HepG2 (cell line): ENCODE measurements around the gene RING1. TPM values are rescaled to one million over a fixed set of nuclear protein-coding genes. Genes with fewer than 3 reads are reported as not detected.

Experiments
- ASH2L ChIP-seq: fragments of 300-600, 200-600 bp; sonication (generic); IDR thresholded peaks from 2 replicates; pipeline ENCODE4 v1.7.0; 2017; ENCODE audit warnings: low read depth, mild to moderate bottlenecking, moderate library complexity, mixed read lengths, low read length; ENCODE audit not compliant: insufficient read length
- BCL6 ChIP-seq: IDR thresholded peaks from 2 replicates; pipeline ENCODE4 v1.6.1; 2016; ENCODE audit warnings: missing genetic modification reagents, missing compliant biosample characterization
- DR1 ChIP-seq: sonication (generic); formaldehyde crosslinking; IDR thresholded peaks from 2 replicates; pipeline ENCODE4 v1.8.0; 2021; ENCODE audit warnings: mild to moderate bottlenecking, missing genetic modification reagents, inconsistent platforms
- DRAP1 ChIP-seq: IDR thresholded peaks from 2 replicates; pipeline ENCODE4 v1.6.1; 2016; ENCODE audit warnings: missing genetic modification reagents, missing compliant biosample characterization
- EED ChIP-seq: sonication (generic); formaldehyde crosslinking; IDR thresholded peaks from 2 replicates; pipeline ENCODE4 v1.5.0; 2020; ENCODE audit warnings: mild to moderate bottlenecking, missing genetic modification reagents
- ERF ChIP-seq: IDR thresholded peaks from 2 replicates; pipeline ENCODE4 v1.6.1; 2018; ENCODE audit warnings: missing biosample characterization, missing genetic modification reagents
- JUN ChIP-seq: sonication (generic); formaldehyde crosslinking; IDR thresholded peaks from 2 replicates; pipeline ENCODE4 v1.4.0; 2020; ENCODE audit warnings: mild to moderate bottlenecking, missing genetic modification reagents
- KDM6A ChIP-seq: IDR thresholded peaks from 2 replicates; pipeline ENCODE4 v1.6.1; 2016; ENCODE audit warnings: low read depth
- PHF8 ChIP-seq: sonication (generic); formaldehyde crosslinking; IDR thresholded peaks from 2 replicates; pipeline ENCODE4 v1.5.0; 2020; ENCODE audit warnings: missing genetic modification reagents
- PLRG1 ChIP-seq: fragments of 450-650 bp; conservative IDR thresholded peaks from 2 replicates; pipeline ENCODE4 v1.6.1; 2016
- POGZ ChIP-seq: sonication (generic); formaldehyde crosslinking; IDR thresholded peaks from 2 replicates; pipeline ENCODE4 v1.4.0; 2020; ENCODE audit warnings: mild to moderate bottlenecking, missing genetic modification reagents
- PRMT3 ChIP-seq: sonication (generic); formaldehyde crosslinking; IDR thresholded peaks from 2 replicates; pipeline ENCODE4 v1.8.1; 2022; ENCODE audit warnings: low read depth, mild to moderate bottlenecking, moderate library complexity, missing genetic modification reagents, borderline replicate concordance
- SIX1 ChIP-seq: sonication (generic); formaldehyde crosslinking; IDR thresholded peaks from 2 replicates; pipeline ENCODE4 v1.4.0; 2020; ENCODE audit warnings: missing genetic modification reagents, borderline replicate concordance
- TEAD3 ChIP-seq: optimal IDR thresholded peaks from 2 replicates; pipeline ENCODE3; 2016; ENCODE audit warnings: borderline replicate concordance
- ZFP82 ChIP-seq: sonication (generic); formaldehyde crosslinking; IDR thresholded peaks from 2 replicates; pipeline ENCODE4 v1.5.1; 2020; ENCODE audit warnings: mild to moderate bottlenecking, missing genetic modification reagents, borderline replicate concordance
- ZNF557 ChIP-seq: sonication (generic); formaldehyde crosslinking; IDR thresholded peaks from 2 replicates; pipeline ENCODE4 v1.4.0; 2020; ENCODE audit warnings: missing genetic modification reagents
- ZNF564 ChIP-seq: sonication (generic); formaldehyde crosslinking; IDR thresholded peaks from 2 replicates; pipeline ENCODE4 v1.8.1; 2023; ENCODE audit warnings: mild to moderate bottlenecking, missing genetic modification reagents
- ZNF747 ChIP-seq: sonication (generic); formaldehyde crosslinking; IDR thresholded peaks from 2 replicates; pipeline ENCODE4 v1.8.1; 2023; ENCODE audit warnings: missing genetic modification reagents, mild to moderate bottlenecking, borderline replicate concordance
- ZNF781 ChIP-seq: sonication (generic); formaldehyde crosslinking; IDR thresholded peaks from 2 replicates; pipeline ENCODE4 v1.5.1; 2020; ENCODE audit warnings: borderline replicate concordance, mild to moderate bottlenecking, missing genetic modification reagents; ENCODE audit errors: not compliant biosample characterization
- polyA plus RNA-seq, 8 experiments: library from polyadenylated mRNA; depleted of rRNA in 3 of 8; stranded (reverse) in 7 of 8; unstranded in 1 of 8; fragments of >200 nt; fragmentation: Illumina TruSeq in 4 of 8; extraction: Trizol in 4 of 8; gene quantifications; 2 replicates each; pipeline versions ENCODE4 v1.2.1 to v1.2.3, GENCODE V29; 2011 to 2016; ENCODE audit warnings: low read depth in 4 of 8, missing spikeins in 1 of 8, mixed read lengths in 1 of 8; ENCODE audit not compliant: insufficient read depth in 1 of 8
- total RNA-seq, 5 experiments: library from RNA; depleted of rRNA; stranded (reverse); fragments of >200 nt; fragmentation: Illumina TruSeq; extraction: Trizol; gene quantifications; 2 replicates each; pipeline ENCODE4 v1.2.3, GENCODE V29; 2016; ENCODE audit warnings: low read depth in 1 of 5
- TF ChIP-seq, protein P1 (sequence below): sonication (generic); formaldehyde crosslinking; IDR thresholded peaks from 2 replicates; pipeline ENCODE4 v1.5.1; 2020; ENCODE audit warnings: mild to moderate bottlenecking, missing genetic modification reagents, moderate library complexity
- TF ChIP-seq, protein P2 (sequence below): sonication (generic); formaldehyde crosslinking; IDR thresholded peaks from 2 replicates; pipeline ENCODE4 v1.5.1; 2020; ENCODE audit warnings: missing genetic modification reagents, mild to moderate bottlenecking, borderline replicate concordance
- TF ChIP-seq, protein P3 (sequence below): sonication (generic); formaldehyde crosslinking; IDR thresholded peaks from 2 replicates; pipeline ENCODE4 v1.8.0; 2022; ENCODE audit warnings: low read depth, missing genetic modification reagents

Gene RING1
- total and polyA plus RNA-seq, 2 of the 13 experiments (the other 11 are each of a cell fraction or from before 2014, with no cell fraction given), result 23.9 to 33.6 TPM

- TF ChIP-seq, protein P1, sequence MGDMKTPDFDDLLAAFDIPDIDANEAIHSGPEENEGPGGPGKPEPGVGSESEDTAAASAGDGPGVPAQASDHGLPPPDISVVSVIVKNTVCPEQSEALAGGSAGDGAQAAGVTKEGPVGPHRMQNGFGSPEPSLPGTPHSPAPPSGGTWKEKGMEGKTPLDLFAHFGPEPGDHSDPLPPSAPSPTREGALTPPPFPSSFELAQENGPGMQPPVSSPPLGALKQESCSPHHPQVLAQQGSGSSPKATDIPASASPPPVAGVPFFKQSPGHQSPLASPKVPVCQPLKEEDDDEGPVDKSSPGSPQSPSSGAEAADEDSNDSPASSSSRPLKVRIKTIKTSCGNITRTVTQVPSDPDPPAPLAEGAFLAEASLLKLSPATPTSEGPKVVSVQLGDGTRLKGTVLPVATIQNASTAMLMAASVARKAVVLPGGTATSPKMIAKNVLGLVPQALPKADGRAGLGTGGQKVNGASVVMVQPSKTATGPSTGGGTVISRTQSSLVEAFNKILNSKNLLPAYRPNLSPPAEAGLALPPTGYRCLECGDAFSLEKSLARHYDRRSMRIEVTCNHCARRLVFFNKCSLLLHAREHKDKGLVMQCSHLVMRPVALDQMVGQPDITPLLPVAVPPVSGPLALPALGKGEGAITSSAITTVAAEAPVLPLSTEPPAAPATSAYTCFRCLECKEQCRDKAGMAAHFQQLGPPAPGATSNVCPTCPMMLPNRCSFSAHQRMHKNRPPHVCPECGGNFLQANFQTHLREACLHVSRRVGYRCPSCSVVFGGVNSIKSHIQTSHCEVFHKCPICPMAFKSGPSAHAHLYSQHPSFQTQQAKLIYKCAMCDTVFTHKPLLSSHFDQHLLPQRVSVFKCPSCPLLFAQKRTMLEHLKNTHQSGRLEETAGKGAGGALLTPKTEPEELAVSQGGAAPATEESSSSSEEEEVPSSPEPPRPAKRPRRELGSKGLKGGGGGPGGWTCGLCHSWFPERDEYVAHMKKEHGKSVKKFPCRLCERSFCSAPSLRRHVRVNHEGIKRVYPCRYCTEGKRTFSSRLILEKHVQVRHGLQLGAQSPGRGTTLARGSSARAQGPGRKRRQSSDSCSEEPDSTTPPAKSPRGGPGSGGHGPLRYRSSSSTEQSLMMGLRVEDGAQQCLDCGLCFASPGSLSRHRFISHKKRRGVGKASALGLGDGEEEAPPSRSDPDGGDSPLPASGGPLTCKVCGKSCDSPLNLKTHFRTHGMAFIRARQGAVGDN (CRISPR knock-in tag), result peak; percentile 91
- TF ChIP-seq, protein P2, sequence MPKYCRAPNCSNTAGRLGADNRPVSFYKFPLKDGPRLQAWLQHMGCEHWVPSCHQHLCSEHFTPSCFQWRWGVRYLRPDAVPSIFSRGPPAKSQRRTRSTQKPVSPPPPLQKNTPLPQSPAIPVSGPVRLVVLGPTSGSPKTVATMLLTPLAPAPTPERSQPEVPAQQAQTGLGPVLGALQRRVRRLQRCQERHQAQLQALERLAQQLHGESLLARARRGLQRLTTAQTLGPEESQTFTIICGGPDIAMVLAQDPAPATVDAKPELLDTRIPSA (CRISPR knock-in tag), result 0 out of 2 replicates have a peak, but pooled peaks have one; percentile 45
- no peak; the same call in none of the 2 replicates for TF ChIP-seq KDM6A (CRISPR knock-in tag)
- peak; percentile 19; the same call in 1 of the 2 replicates for TF ChIP-seq ZNF747 (CRISPR knock-in tag)
- TF ChIP-seq ASH2L, result peak; percentile 85
- peak; percentile 87 for TF ChIP-seq DRAP1 (CRISPR knock-in tag)
- TF ChIP-seq ZFP82 (CRISPR knock-in tag), result no peak
- peak; percentile 79 for TF ChIP-seq ERF (CRISPR knock-in tag)
- TF ChIP-seq PLRG1, result no peak
- TF ChIP-seq ZNF557 (CRISPR knock-in tag), result no peak
- TF ChIP-seq DR1 (CRISPR knock-in tag), result peak; percentile 86
- peak; percentile 58; the same call in 1 of the 2 replicates for TF ChIP-seq SIX1 (CRISPR knock-in tag)
- no peak for TF ChIP-seq ZNF781 (CRISPR knock-in tag)
- TF ChIP-seq, protein P3, sequence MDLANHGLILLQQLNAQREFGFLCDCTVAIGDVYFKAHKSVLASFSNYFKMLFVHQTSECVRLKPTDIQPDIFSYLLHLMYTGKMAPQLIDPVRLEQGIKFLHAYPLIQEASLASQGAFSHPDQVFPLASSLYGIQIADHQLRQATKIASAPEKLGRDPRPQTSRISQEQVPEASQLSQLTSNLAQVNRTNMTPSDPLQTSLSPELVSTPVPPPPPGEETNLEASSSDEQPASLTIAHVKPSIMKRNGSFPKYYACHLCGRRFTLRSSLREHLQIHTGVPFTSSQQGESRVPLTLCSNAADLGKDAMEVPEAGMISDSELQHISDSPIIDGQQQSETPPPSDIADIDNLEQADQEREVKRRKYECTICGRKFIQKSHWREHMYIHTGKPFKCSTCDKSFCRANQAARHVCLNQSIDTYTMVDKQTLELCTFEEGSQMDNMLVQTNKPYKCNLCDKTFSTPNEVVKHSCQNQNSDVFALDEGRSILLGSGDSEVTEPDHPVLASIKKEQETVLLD, result no peak
- no peak; the same call in 1 of the 2 replicates for TF ChIP-seq ZNF564 (CRISPR knock-in tag)
- TF ChIP-seq PRMT3 (CRISPR knock-in tag), result no peak
- TF ChIP-seq POGZ, result peak; percentile 78
- TF ChIP-seq JUN (CRISPR knock-in tag), result 0 out of 2 replicates have a peak, but pooled peaks have one; percentile 34
- TF ChIP-seq BCL6 (CRISPR knock-in tag), result peak; percentile 35; the same call in 1 of the 2 replicates
- TF ChIP-seq TEAD3 (CRISPR knock-in tag), result peak; percentile 42
- TF ChIP-seq PHF8 (CRISPR knock-in tag), result peak; percentile 96
- TF ChIP-seq EED, result peak; percentile 94; the same call in 1 of the 2 replicates
Observed at GRCh38 chr6:33248932-33249731, 40.8 kb downstream of the RING1 start (continued).
